Adipocyte (in vitro differentiated cells): ENCODE results near the gene VTI1B.
"Not testable (repeated sequence)": the region's sequence is repeated elsewhere in the genome, so short reads cannot be mapped to it uniquely, and the experiment has no call there.

ENCODE experiments used
- DNase-seq: peaks from one replicate; pipeline ENCODE4 v3.0.0-alpha.2; 2015; ENCODE audit warnings: low read depth
- H3K27me3 ChIP-seq: replicated peaks from 2 replicates; pipeline ENCODE4 v1.7.0; 2013; ENCODE audit warnings: mild to moderate bottlenecking, low read length, moderate library complexity; ENCODE audit not compliant: control insufficient read depth, insufficient read depth
- H3K36me3 ChIP-seq: 2 replicates; pipeline ENCODE4 v1.7.0; 2013; ENCODE audit warnings: low read length, mild to moderate bottlenecking, moderate library complexity; ENCODE audit not compliant: control insufficient read depth, insufficient read depth, severe bottlenecking
- H3K4me1 ChIP-seq: 2 replicates; pipeline ENCODE4 v1.7.0; 2013; ENCODE audit warnings: mild to moderate bottlenecking, low read length, moderate library complexity; ENCODE audit not compliant: control insufficient read depth, insufficient read depth
- H3K4me3 ChIP-seq: 2 replicates; pipeline ENCODE4 v1.7.0; 2013; ENCODE audit warnings: mild to moderate bottlenecking, low read length, moderate library complexity
- H3K9ac ChIP-seq: 2 replicates; pipeline ENCODE4 v1.7.0; 2013; ENCODE audit warnings: mild to moderate bottlenecking, low read length, moderate library complexity
- H3K9me3 ChIP-seq: 2 replicates; pipeline ENCODE4 v1.7.0; 2013; ENCODE audit warnings: mild to moderate bottlenecking, low read length, moderate library complexity; ENCODE audit not compliant: control insufficient read depth

Gene VTI1B

GRCh38 chr14:67602995-67603545 lies 71.4 kb downstream of the VTI1B start:
- no peak overlapping the region for H3K4me3 ChIP-seq
- H3K27me3 ChIP-seq: no peaks in the 10 kb centered on the region
- no peaks in the 10 kb centered on the region for H3K9me3 ChIP-seq
- no peak overlapping the region for H3K9ac ChIP-seq
- H3K4me1 ChIP-seq: peaks cover 15% of the 10 kb centered on the region
- H3K36me3 ChIP-seq: no peaks in the 10 kb centered on the region
- peak; percentile 19 for DNase-seq

DNA sequence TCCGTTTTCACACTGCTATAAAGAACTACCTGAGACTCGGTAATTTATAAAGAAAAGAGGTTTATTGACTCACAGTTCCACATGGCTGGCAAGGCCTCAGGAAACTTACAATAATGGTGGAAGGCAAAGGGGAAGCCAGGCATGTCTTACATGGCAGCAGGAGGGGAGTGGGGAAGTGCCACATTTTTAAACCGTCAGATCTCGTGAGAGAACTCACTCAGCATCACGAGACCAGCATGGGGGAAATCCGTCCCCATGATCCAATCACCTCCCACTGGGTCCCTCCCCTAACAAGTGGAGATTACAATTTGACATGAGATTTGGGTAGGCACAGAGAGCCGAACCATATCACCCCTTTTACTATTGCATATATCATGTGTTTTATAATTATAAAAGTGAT lies 72.4 kb downstream of the VTI1B start:
- Histone ChIP-seq H3K4me1 (peaks cover 15% of the 10 kb centered on the region), H3K4me3 (no peak overlapping the region), H3K36me3 (no peaks in the 10 kb centered on the region), H3K27me3 (no peaks in the 10 kb centered on the region), H3K9me3 (no peaks in the 10 kb centered on the region), H3K9ac (no peak overlapping the region)
- DNase-seq: no peak

GRCh38 chr14:67600562-67600974 lies 73.9 kb downstream of the VTI1B start:
- H3K36me3 ChIP-seq, DNase-seq, H3K9me3 ChIP-seq, H3K27me3 ChIP-seq: not testable (repeated sequence)
- peak overlapping the region; percentile 86 for H3K9ac ChIP-seq
- H3K4me1 ChIP-seq: peaks cover 15% of the 10 kb centered on the region
- peak overlapping the region; percentile 93 for H3K4me3 ChIP-seq

GRCh38 chr14:67599698-67600561 lies 74.5 kb downstream of the VTI1B start, which contains the start of gene PIGH:
TSS of gene PIGH (minus strand) at chr14:67600268. CDS start at chr14:67600203, 65 bp downstream.
- DNase-seq: peak; percentile 94
- peak within 1 kb of the TSS; percentile 86 for H3K9ac ChIP-seq
- H3K4me3 ChIP-seq: peak within 1 kb of the TSS; percentile 93
- H3K36me3 ChIP-seq: no peaks in the 10 kb centered on the region
- no peaks in the 10 kb centered on the region for H3K27me3 ChIP-seq
- no peaks in the 10 kb centered on the region for H3K9me3 ChIP-seq
- peaks cover 15% of the 10 kb centered on the region for H3K4me1 ChIP-seq
